ENCODE results near the gene TMIGD3.

The TMIGD3 gene

DNA sequence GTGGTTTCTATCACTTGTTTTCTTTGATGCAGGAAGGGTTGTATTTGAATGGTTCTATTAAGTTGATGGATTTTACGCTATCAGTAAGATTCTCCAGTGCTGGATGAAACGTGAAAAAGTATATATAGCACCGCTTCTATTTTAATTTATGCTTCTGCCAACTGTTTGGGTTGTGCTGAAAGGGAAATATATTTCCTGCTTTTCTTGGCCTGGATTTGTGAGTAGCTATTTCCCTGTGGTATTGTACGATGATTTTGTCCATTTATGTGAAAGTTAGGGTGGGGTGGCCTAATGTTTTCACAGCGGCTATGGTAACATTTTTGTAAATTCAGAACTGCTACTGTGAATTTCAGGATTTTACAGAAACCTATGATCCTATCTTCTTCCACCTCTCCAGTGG is 29.3 kb downstream of the TMIGD3 start:
- DNase-seq = no peak

DNA sequence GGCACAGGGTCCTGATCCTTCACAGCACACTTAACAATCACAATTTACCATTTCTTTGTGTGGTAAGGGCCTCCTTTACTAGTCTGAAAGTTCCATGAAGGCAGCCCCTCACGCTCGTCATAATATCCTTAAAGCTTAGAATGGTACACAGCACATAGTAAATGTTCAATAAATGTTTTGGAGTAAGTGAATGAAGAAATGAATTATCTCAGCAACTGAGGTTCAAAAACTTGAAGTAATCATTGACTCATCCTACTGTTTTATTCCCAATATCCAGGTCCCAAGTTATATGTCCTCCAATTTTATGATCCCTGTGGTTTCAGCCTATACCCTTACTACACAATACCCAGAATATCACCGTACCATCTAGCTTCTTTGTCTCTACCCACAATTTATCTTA is 31.9 kb downstream of the TMIGD3 start:
- DNase-seq = no peak

DNA sequence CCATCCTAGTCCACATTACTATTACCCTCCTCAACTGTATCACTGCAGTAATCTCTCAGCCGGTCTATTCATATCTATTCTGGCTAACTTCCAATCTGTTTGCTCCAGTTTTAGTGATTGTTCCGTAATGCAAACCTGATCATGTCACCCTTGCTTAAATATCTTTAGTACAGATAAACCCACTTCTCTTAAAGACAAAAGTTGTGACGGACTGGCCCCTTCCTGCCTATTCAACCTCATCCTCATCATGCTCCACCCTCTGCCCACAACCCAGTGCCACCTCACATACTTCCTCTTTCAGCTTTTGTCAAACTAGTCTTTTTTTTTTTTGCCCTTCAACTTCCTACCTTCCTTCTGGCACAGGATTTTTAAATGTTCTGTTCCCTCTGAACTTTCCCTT is 32.4 kb downstream of the TMIGD3 start:
- DNase-seq = no peak

DNA sequence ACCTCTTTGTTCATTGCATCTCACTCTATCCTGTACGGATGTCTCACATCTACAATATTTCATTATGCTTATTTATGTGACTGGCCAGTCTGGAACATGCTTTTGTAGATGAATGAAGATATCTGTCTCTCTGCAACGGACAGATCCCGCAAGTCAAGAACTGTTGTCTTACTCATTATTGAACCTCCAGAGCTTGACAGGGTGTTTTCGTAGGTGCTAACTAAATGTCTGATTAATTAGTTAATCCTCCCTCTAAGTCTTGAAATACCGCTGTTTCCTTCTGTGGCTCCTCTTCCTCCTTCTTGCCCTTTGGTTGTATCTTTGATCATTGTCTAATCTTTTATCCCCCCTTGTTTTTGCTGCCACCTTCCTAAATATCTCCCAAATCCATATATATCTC is 32.8 kb downstream of the TMIGD3 start:
- no peak for DNase-seq

DNA sequence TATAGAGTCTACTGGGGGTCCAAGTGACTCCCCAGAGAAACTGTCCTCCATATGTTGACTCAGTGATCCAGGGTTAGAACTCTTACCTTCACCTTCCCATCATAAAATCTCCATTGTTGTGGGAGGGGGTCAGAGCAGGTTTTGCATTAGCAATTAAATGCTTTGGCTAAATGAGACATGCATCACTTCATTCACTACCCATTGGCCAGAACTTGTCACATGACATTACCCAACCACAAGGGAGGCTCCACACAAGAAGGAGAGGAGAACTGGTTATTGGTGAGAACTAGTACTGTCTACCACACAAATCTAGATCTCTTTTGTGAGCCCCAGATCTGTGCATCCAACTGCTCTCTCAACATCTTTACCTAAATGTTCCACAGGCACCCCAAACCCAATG is 33.9 kb downstream of the TMIGD3 start:
- no peak for DNase-seq

DNA sequence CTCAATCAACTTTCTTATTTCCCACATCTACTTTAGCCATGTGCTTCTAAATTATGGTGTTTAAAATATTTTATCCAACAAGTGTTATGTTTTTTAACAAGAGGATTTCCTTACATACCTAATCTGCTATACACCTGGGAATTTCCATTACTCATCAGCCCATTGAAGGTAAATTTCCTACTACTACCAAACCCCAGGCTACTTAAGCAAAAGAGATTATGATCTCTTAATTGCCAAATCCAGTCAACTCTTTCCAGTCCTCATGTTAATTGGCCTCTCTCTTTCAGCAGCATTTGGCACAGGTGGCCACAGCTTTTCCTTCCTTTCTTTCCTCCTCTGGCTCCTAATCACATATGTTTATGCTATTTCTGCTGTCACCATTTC is 34.7 kb downstream of the TMIGD3 start:
- no peak for DNase-seq

DNA sequence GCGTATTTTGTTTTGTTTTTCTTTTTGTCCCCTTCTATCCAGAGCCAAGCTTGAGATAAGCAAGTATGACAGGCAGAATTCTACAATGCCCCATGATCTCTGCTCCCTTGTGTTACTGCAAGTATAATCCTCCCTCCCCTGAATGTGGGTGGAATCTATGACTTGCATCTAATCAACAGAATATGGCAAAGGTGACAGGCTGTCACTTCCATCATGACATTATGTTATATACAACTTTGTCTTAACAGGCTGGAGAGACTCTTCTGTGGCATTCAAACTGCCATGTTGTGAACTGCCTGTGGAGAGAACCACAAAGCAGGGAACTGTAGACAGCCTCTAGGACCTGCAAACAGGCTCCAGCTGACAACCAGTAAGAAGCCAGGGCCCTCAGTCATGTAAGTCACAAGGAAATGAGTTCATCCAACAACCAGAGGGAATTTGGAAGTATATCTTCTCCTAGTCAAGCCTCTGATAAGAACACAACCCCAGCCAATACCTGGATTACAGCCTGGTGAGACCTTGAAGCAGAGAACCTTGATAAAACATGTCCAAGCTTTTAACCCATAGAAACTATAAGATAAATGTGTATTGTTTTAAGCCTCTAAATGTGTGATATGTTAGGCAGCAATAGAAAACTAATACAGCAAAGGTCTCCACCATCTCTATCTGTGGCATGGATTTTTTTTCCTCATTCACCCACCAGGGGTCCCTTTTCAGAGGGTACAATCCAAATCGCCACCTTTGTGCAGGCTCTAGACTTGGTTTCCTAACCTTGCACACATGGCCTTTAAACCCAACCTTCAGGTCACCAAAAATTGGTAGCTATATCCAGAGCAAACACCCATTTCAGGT is 35.3 kb downstream of the TMIGD3 start:
- no peak for DNase-seq

DNA sequence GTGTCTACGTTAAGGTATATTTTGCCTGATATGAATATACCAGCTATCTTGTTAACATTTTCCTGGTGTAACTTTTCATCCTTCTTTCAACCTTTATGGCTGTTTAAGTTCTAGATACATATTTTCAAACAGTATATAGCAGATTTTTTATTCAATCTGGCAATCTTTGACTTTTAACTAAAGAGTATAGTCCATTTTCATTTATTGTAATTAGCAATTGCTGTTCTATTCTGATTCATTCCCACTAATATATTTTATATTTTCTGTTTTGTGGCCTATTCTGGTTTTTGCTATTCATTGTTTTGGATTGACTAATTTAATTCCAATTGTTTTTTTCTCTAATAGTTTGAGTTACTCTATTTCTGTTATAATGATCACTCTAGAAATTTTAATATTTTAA is 37.0 kb downstream of the TMIGD3 start:
- DNase-seq = no peak

DNA sequence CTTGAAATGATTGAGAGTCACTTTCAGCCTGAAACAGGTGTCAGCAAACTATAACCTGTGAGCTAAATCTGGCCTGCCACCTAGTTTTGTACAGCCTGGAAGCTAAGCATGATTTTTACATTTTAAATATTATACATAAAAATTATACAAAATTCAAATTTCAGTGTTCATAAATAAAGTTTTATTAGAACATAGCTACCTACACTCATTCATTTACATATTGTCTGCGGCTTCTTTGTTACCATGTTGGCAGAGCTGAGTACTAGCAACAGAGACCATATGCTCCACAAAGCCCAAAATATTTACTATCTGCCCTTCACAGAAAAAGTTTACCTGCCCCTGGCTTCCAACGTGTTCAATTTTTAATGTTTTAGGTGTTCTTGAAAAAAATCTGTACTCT is 37.7 kb downstream of the TMIGD3 start:
- DNase-seq = no peak

DNA sequence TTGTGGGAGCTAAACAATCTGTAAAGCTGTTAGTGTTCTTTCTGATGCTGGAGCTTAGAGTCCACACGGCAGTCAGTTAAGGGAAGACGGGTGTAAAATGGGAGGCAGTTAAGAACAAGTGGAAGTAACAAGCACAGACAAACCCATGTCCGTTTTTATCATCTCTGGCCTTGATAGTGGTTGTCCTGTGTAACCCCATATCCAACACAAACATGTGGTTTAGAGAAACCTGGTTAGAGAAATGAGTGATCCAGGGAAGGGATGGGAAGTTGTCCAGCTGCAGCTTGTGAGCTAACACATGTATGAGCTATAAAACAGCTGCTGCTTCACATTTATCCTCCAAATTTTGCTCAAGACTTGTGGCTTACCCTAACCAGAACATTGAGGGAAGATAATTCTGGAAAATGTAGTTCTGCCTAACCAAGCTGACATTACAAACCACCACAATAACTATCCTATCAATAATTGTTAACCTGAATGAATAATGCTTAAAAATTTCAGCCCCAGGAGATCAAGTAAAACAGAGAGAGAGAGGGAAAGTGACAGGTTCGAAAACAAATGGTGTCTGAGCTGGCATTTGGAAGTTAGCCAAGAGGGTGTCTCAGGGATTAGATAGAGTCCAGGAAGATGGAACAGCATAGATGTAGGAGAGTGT is 40.3 kb downstream of the TMIGD3 start:
- DNase-seq = no peak

DNA sequence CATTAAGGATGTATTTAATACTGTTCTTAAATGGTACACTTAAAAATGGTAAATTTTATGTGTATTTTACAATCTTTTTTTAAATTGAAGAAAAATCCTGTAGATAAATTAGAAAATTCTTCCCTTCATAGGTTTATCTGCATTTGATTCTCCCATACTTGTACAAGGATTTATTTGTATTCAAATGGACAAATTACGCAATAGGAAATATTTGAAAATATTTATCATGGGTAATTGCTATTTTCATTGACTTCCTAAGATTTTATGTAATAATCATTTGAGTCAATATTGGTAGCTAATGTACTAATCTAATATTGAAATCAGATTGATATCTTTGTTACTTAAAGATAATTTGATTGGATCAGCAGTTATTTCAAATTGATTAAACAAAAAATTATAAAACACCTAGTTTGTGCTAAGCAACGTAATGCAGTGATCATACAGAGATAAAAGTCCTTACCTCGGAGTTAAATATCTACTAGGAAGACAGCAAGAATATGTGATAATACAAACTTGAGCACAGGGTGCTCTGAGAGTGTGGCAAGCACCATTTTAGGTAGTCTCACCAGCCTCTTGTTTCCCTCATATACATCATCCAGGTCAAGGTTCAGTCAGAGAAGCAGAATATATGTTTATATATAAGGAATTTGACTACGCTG is 40.9 kb downstream of the TMIGD3 start:
- DNase-seq = no peak

DNA sequence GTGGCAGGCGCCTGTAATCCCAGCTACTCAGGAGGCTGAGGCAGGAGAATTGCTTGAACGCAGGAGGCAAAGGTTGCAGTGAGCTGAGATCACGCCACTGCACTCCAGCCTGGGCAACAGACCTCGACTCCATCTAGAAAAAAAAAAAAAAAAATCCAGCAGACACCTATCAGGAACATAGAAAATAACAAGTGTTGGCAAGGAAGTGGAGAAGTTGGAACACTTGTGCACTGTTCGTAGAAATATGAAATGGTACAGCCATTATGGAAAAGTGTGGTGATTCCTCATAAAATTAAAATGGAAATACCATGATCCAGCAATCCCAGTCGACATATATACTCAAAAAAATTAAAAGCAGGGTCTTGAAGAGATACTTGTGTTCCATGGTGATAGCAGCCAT is 41.7 kb downstream of the TMIGD3 start:
- no peak for DNase-seq

DNA sequence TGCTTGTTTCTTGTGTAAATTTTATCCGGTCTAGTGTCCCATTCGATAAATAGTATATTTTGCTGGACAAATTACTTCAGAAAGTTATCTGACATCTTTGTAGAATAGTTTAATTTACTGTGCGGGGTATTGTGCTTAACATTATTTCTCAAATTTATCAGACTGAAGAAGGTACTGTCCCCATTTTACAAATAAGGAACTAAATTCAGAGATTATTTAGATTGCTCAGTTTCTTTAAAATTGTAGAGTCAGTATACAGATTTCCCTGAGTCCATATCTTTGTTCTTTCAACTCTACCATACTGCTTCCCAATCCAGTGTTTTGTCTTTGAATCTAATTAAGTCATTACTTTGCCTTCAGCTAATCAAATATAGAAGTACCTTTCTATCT is 47.8 kb downstream of the TMIGD3 start:
- DNase-seq = no peak

DNA sequence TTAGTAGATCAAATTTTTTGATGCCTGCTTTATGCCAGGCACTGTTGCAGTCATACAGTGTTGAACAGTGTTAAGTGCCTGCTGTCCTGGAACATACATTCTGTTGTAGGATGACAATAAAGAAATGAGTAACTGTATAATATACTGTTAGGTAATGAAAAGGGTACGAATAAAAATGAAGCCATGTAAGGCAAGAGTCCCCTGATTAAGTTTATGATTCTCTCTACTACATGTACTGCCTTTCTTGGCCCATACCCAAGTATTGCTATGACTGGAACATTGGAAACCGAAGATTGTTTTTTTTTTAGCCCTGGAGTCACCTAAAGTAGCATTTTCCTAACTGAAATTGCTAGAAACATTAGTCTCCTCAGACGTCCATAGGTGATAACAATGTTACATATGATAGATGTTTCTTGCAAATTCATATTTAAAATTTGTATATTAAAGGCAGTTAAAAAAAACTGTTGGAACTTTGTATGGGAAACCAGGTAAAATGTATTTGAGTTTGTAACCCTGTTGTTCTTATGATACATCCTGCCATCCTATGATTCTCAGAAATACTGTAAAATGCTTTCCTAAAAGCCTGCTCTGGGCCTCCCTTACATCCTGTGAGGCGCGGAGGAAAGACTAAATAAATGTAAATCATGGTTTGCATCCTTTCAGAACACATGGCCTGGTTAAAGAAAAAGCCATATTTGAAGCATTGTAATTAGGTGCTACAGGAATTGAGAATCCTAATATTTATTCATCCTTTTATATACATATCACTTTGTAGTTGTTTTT is 48.4 kb downstream of the TMIGD3 start:
- DNase-seq = no peak

DNA sequence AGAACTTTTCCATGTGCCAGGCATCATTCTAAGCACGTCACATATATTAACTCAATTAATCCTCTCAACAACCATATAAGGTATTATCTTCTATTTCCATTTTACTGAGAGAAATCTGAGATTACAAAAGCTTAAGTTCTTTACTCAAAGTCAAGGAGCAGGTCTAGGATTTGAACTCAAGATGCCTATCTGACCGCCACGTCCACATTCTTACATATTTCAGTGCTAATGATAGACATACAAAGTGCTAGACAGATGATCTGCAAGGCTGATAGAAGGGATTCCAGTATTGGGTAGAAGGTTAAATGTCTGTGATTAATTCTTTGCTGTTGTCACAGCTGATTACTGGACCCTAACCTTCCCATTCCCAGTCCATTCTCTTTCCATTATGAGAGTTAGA is 49.7 kb downstream of the TMIGD3 start:
- DNase-seq = no peak

DNA sequence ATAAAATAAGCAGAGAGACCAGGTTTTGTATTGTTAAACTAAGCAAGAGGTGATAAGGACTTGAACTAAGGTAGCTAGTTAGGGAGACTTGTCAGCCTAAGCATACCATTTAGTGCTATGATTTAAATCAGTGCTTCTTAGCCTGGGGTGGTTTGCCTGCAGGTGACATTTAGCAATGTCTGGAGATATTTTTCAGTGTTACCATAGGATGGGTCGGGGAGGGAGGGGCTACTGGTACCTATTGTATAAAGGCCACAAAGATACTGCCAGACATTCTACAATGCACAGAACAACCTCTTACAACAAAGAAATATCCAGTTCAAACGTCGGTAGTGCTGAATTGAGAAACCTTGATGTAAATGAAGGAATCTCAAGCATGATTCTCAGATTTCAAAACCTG is 50.9 kb downstream of the TMIGD3 start:
- no peak for DNase-seq

DNA sequence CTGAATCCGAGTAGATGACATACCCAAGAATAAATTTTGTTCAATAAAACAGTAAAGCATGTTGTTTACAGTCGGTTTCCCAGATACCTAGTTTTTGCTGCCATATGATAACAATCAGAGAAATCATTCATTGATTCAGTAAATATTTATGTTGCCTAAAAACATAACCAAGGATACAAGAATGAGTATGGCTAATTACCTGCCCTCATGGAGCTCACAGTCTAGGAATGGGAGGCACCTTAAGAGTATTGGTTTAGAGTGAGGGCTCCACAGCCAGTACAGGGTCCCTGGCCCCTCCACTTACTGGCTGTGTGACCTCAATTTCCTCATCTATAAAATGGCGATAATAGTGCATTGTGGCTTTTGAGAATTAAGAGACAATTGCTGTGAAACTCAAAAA is 53.2 kb downstream of the TMIGD3 start:
- no peak for DNase-seq

DNA sequence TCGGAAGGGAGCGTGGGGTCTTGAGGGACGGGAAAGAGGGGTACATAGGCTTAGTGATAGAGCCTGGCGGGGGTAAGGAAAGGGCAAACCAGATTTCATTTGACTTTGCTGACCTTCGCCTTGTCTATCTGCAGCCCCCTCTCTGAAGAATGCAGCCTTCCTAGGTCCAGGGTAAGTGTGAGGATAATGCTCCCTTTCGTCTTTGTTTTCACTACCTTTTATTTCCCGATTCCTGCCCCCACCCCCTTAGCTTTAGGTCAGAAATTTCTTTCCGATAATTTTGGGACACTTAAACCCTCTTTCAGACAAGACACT is 53.8 kb downstream of the TMIGD3 start:
- no peak for DNase-seq

DNA sequence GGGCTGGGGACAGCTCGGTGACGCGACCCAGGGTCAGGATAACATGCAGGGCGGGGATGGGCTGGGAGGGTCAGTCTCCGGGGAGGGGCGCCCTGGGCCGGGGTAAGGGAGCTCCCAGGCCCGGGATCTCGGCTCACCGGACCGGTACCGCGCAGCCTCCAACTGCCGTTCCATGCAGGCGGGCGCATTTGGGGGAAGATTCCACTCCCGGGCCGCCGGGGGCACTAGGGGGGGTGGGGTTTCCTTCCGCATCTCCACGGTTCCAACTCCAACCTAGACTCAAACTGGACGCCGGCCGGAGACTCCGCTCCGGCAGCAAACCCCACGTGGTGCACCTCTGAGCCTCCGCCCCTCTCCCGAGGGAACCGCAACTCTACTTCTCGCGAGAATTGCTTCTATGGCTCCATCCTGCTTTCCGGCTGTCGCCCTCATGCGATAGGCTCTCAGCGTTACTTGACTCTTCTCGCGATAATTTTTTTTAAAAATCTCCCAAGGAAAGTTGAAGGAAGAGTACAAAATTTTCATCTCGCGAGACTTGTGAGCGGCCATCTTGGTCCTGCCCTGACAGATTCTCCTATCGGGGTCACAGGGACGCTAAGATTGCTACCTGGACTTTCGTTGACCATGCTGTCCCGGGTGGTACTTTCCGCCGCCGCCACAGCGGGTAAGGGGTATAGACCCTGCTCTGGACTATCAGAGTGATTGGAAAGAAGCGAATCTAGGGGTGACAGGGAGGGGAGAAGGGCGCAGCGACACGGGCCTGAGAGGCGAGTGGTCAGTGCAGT is 54.3 kb downstream of the TMIGD3 start, which contains the start of the genes ATP5PB and WDR77:
ATP5PB (plus strand) TSS at position 547 of the 785 bp plus-strand sequence; CDS start at position 625, 78 bp downstream.
WDR77 (minus strand) TSS at position 339 of the 785 bp plus-strand sequence; CDS start at position 252, 87 bp downstream.
- DNase-seq = peak; percentile 89

DNA sequence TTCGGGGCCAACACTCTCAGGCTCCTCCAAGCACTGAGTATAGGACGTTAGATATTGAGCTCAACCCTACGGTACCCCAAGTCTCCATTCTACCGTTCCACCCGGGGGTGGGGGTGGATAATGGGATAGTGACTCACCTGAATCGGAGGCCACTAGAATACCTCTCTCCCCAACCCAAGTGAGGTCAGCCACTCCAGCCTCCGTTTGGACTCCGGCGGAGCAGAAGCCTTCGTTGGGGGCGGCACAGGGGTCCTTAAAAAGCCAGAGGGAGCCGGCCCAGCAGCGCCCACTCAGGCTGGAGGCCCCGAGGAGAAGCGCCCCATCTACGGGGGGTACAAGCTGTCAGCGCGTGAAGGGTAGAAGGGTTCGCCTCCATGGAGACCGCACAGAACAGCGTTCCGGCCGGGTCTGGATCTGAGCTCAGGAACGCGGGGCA is 54.9 kb downstream of the TMIGD3 start:
- no peak for DNase-seq

DNA sequence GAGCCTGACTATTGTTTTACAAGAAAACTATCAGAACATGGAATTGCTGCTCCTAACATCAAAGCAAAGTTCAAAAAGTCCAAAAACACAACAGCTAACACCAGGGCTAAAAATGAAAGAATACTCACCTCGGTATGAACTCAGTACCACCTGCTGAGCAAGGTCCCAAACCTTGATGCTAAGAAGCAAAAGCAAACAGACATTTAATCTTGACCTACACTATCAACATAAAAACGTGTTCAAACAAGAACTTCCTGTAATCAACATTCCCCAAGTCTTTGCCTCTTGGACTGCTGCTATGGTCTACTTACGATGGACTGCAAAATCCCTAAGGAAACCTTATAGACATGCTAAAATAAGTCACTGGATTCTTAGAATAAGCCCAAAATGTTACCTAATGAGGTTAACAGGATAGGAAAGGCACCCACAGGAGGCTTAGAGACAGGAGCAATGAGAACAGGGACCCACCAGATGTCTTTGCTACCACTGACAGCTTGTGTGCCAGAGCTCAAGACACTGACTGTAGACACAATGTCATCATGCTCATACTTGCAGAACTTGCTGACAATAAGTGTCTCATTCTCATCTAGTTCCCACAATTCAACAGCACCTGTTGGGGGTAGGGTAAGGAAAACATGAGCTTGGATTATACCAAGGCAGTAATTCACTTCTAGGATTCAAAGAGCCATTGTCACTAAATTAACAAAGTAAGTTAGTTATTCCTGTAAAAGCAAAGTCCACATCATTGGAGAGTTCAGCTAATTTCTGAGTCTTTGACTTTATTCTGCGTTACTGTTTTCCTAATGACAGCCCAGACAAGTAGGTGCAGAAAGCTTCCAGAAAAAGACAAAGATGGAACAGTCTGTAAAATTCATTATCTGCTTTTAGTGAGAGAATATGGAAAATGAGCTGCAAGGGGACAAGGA is 56.2 kb downstream of the TMIGD3 start:
- DNase-seq = no peak

Data from activated CD8-positive, alpha-beta memory T cell treated with anti-CD3 and anti-CD28 coated beads, Interleukin-2, amount 50 U/mL, for 48 hours (primary cell).